T follicular helper cell (primary cell): Measurements from ENCODE around the gene PPM1H.
"Not testable (repeated sequence)": the region's sequence is repeated elsewhere in the genome, so short reads cannot be mapped to it uniquely, and the experiment has no call there.

Experiments used
- DNase-seq: peaks from one replicate; pipeline ENCODE4 v3.0.0-alpha.2; 2020; ENCODE audit warnings: low read depth

PPM1H gene

GRCh38 chr12:62943779-62944395 lies 8.9 kb upstream of the PPM1H start:
- no peak for DNase-seq

DNA sequence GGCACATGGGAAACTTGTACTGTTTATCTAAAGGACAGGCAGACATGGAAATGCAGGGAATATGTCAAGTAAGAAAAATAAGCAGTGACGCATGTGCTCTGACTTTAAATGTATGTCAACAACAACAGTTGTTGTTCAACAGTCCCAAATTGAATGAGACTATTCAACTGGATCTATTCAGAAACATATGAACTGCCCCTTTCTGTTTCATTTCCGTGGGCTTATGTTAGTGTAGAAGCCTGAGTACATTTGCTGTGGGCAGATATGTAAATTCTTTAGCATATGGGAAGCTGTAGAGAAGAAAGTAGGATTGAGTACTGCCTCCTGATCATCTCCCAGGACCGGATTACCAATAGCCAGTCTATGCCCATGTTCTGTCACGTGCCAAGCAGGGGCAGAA lies 7.4 kb upstream of the PPM1H start:
- DNase-seq, result not testable (repeated sequence)

GRCh38 chr12:62934239-62934798 lies 631 bp downstream of the PPM1H start:
- DNase-seq, result no peak

GRCh38 chr12:62933602-62934238 lies 1.2 kb downstream of the PPM1H start:
- DNase-seq, result no peak

DNA sequence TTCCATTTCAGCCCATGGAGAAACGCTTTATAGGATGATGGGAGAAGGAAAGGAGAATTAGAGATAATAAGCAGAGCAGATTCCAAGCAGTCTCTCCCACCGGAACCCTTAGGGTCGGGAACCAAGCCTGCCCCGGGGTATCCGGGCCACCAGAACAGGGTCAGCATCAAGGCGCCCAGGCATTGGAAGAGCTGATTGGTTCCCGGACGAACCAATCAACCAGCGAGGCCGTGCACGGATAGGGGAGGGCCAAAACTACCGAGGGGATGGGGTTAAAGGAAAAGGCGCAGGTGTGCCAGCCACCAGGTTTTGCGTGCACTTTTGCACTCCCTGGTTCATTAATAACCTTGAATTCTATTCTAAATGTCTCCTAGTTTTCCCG lies 1.7 kb downstream of the PPM1H start:
- no peak for DNase-seq

DNA sequence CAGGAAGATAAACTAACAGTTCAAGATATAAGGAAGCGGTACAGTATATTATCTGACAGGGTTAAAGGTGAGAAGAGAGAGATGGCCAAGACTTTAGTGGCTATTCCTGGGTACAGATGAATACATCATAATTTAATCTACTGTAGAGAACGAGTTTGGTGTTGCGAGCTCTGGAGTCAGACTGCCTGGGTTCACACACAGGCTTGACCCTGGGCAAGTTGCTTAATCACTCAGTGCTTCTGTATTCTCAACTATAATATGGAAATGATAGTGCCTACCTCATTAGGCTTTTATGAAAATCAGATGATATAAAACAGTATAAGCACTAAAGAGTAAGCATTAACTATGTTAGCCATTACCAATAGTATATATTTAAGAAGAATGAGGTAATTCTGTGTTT lies 3.5 kb downstream of the PPM1H start:
- no peak for DNase-seq

DNA sequence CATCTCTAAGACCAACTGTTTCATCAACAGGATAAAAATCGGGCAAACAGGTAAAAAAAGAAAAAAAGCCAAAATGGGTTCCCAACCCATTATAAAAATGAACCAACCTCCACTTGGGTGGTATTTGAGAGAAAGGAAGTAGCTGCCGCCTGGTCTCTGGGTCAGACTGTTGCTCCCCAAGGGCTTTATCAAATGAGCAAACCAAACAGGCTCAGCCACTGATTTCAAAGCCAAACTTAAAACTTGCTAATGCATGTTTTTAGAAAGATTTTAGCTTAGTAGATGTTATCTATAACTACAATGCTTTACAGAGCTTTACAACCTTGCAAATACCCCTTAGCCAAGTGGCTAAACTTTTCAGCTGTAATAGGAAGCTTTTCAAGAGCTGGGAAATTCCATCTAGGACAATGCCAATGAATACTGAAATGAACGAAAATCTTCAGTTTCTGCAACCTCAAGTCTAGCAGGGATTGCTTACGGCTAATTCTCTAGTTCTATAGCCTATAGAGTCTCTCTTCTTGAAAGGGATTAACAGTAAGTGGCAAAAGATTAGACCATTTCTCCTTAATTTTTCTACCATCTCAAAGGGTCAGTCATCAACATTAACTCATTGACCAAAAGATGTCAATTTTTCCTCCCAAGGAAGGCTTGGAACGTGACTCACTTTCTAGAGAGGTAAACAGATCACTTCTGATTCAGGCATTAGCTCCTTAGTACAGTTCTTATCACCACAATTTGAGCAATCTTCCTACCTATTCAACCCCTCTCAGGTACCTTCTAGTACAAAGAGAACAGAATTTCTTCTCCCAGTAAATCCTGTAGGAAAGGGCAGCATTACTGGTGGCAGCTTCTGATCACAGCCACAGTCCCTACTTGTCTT lies 4.2 kb downstream of the PPM1H start:
- no peak for DNase-seq

- no peak for DNase-seq
Measured at GRCh38 chr12:62928632-62929031, 6.3 kb downstream of the PPM1H start.

- no peak for DNase-seq
Measured at GRCh38 chr12:62925680-62926079, 9.3 kb downstream of the PPM1H start.

- no peak for DNase-seq
Measured at GRCh38 chr12:62924084-62924483, 10.9 kb downstream of the PPM1H start.

DNA sequence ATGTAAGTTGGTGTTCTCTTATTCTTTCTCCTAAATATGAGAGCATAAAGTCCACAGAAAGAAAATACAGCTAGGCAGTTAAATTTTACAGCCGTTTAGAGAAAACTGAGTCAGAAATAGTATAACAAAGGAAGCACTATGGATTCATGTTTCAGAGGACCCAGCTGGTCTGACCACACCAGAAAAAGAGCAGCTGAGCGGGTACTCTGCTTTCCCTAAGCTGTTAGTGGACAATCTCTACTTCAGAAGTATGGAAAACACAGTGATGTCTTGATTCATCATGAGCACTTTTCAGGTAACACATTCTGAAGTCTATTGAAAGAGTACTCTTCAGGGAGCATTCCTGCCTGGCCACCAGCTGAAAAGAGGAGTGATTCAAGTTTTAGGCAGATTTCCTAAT lies 12.4 kb downstream of the PPM1H start:
- DNase-seq, result no peak

DNA sequence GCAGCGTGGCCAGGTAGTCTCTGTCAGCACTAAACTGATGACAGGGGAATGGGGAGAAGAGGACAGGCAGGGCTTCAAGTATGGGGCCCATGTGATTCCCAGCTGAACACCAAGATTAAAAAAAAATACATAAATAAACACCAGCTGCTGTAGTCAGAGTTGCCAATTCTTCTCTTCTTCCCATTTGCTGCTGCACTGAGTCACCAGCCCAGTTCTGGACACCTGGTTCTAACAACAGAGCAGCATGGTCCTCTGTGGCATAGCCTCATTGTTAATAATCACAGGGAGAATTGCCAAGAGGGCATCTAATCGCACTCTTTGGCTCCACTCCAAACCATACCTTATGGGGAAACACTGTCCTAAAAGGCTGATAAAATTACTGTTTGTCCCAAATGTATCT lies 15.1 kb downstream of the PPM1H start:
- no peak for DNase-seq

DNA sequence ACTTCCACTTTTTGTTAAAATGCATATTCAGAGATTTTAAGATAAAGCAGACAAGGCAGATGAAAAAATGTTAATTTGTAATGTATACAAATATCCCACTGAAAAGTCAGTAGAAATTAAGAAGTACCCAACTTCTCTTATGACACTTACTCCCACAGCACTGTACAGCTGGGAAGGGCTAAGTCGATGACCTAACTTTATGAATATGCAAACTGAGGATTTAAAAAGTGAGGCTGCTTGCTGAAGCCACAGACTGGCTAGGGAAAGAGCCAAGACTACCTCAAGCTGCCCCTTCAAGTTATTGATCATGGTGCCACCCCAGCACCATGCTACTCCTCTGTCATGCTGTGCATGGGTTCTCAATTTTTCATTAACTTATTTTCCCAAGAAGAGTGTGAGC lies 17.0 kb downstream of the PPM1H start:
- DNase-seq, result no peak

DNA sequence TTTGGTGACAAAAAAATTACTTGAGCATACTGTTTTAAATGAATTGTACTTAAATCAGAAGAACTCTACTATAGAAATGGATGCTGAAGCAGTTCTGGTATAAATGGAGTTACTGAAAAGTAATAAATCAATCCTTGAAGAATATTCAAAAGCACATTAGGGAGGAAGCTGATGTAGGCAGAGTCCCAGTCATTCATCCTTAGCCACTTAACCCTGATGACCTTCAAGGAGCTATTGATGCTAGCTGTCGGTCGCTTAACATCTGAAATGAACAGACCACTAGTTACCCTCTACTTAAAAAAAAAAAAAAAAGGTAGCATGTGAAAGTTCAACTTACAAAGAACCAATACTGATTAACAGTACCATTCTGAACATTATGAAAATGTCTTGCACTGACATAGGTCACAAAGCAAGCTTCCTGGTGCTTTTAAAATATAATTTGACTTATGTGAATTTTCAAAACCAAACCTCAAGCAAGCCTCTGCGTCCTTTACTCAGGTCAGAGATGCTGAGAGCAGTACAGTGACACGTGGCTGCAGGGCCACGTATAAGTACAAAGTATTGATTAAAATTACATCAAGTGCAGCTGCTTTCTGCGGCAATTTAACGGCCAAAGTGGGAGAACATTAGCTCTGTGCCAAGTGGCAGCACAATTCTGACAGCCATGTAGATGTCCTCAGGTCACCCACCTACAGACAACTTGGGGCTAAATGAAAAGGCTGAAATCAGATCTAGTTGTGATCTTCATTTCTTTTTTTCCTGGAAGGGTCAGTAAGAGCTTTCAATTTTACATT lies 18.1 kb downstream of the PPM1H start:
- no peak for DNase-seq

DNA sequence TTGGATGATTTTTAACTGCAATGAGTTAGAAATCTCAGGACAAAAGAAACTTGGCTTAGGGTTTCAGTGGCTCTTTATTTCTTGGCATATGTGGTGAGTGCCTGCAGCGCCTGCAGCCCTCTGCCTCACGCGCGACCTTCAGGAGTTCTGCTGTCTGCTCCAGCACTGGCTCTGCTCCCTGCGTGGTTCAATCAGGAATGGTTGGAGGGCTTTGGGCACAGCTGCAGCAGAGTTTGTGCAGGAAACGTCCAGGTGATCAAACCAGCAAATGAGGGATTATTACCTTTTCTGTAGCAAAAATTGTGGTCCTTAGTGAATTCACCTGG lies 19.8 kb downstream of the PPM1H start:
- DNase-seq, result no peak

- no peak for DNase-seq
Measured at GRCh38 chr12:62914443-62915203, 20.3 kb downstream of the PPM1H start.

DNA sequence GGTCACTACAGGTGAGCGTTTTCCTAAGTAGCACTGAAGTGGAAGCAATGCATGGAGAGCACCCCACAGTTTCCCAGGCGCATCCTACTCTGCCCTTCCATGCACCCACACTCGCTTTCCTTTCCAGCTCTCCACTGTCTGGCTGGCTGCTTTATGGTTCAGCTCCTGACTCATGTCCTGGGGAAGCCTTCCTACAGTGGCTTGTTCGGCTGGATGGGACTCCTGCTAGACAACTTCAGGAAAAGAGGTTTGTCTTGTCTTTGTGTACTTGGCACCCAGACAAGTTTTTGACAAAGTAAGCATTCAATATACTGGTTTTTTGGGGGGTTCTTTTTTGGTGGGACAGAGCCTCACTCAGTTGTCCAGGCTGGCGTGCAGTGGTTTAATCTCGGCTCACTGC lies 21.6 kb downstream of the PPM1H start:
- DNase-seq, result no peak

DNA sequence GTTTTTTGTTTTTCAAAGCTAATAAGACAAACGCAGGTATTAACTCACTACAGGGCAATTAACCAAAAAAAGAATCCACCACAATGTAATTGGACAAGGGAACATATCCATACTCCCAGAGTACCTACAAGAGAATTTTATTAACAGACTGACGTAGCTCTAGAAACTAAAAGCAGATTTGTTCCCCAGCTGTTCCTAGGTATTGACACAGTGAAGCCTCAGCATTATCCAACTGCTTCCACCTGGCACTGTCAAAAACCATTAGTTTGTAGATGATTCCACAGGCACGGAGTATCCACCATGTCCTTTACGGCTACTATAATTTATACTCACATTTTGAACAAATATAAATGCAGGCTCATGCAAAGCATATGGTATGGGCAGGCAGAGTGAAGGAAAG lies 22.3 kb downstream of the PPM1H start:
- DNase-seq, result no peak

GRCh38 chr12:62911286-62911685 lies 23.7 kb downstream of the PPM1H start:
- DNase-seq, result no peak

- DNase-seq, result no peak
Measured at GRCh38 chr12:62910549-62911169, 24.3 kb downstream of the PPM1H start.

GRCh38 chr12:62909340-62909739 lies 25.6 kb downstream of the PPM1H start:
- DNase-seq, result no peak
